Vagina (tissue), 2 donors: Measurements from ENCODE around the gene MORN2.

Source experiments
- CTCF ChIP-seq, 3 experiments: fragments of 450-650 bp in 2 of 3; fragments of 200-600 bp in 1 of 3; sonication (generic) in 1 of 3; IDR thresholded peaks; one replicate each; pipeline ENCODE4 v1.5.1; 2017 to 2019; ENCODE audit warnings: antibody characterized with exemption in 3 of 3, mild to moderate bottlenecking in 2 of 3, moderate library complexity in 2 of 3
- POLR2A ChIP-seq, 2 donors: fragments of 450-650 bp; IDR thresholded peaks; one replicate each; pipeline ENCODE4 v1.6.1; 2017; ENCODE audit warnings: antibody characterized with exemption in 2 of 2, mild to moderate bottlenecking in 2 of 2, moderate library complexity in 2 of 2

DNA sequence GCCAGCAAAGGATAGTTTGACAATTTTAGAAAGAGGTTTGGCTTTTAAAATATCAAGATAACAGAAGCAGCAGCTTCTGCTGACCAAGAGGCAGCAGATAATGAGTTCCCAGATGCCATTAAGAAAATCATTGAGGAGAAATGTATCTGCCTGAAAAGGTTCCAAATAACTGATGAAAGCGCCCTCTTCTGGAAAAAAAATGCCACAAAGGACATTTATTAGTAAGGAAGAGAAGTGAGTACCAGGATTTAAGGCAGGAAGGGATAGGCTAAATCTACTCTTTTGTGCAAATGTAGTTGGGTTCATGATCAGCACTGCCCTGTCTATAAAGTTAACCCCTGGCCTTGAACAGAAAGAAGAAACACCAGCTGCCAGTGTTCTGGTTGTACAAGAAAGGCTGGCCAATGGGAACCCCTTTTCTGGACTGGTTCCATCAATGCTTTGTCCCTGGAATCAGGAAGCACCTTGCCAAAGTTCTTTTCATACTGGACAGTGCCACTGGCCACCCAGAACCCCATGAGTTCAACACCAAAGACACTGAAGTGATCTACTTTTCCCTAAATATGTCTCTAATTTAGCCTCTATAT lies 40.7 kb upstream of the MORN2 start:
- no peak for TF ChIP-seq CTCF (IDR thresholded peaks at IDR 0.05)
- no peak for TF ChIP-seq POLR2A (IDR thresholded peaks at IDR 0.05)
